GM19099 (cell line): ENCODE measurements around the gene PARN.

ENCODE experiments used
- POLR2A ChIP-seq: IDR thresholded peaks from 3 replicates; pipeline ENCODE4 v1.6.1; 2011; ENCODE audit warnings: low read depth; ENCODE audit not compliant: insufficient read length; ENCODE audit errors: extremely low read depth

Gene PARN

GRCh38 chr16:14449334-14449733, 180.7 kb downstream of the PARN start:
- TF ChIP-seq POLR2A, result no peak

- TF ChIP-seq POLR2A, result no peak
Measured at GRCh38 chr16:14448879-14449278, 181.2 kb downstream of the PARN start.

- no peak for TF ChIP-seq POLR2A
Measured at GRCh38 chr16:14447783-14448182, 182.3 kb downstream of the PARN start.

GRCh38 chr16:14446796-14447195, 183.3 kb downstream of the PARN start:
- no peak for TF ChIP-seq POLR2A

- TF ChIP-seq POLR2A, result no peak
Measured at GRCh38 chr16:14445937-14446715, 183.9 kb downstream of the PARN start.

- no peak for TF ChIP-seq POLR2A
Measured at GRCh38 chr16:14444979-14445810, 184.9 kb downstream of the PARN start.

GRCh38 chr16:14438256-14438655, 191.8 kb downstream of the PARN start:
- TF ChIP-seq POLR2A, result no peak

- TF ChIP-seq POLR2A, result no peak
Measured at GRCh38 chr16:14437426-14437825, 192.6 kb downstream of the PARN start.

- no peak for TF ChIP-seq POLR2A
Measured at GRCh38 chr16:14436401-14436955, 193.6 kb downstream of the PARN start.

- no peak for TF ChIP-seq POLR2A
Measured at GRCh38 chr16:14434860-14435259, 195.2 kb downstream of the PARN start.

- no peak for TF ChIP-seq POLR2A
Measured at GRCh38 chr16:14428043-14428442, 202.0 kb downstream of the PARN start.

GRCh38 chr16:14427371-14427948, 202.6 kb downstream of the PARN start:
- no peak for TF ChIP-seq POLR2A

GRCh38 chr16:14424595-14424994, 205.5 kb downstream of the PARN start:
- no peak for TF ChIP-seq POLR2A

GRCh38 chr16:14423344-14423743, 206.7 kb downstream of the PARN start:
- no peak for TF ChIP-seq POLR2A

- TF ChIP-seq POLR2A, result no peak
Measured at GRCh38 chr16:14420721-14421488, 209.2 kb downstream of the PARN start.
